CD4-positive, alpha-beta T cell treated with Interleukin-12 subunit alpha and Interleukin-12 subunit beta, for 1 hour (primary cell): Measurements from ENCODE around the gene TBC1D2B.
A peak's percentile ranks its signal among the peaks of the same experiment; 100 is the strongest.

Experiments used
- DNase-seq: peaks from one replicate; pipeline ENCODE4 v3.0.0-alpha.2; 2020

The TBC1D2B gene

GRCh38 chr15:78077053-78077870 is at the start of gene TBC1D2B:
TSS of gene TBC1D2B (minus strand) at chr15:78077711. CDS start at chr15:78077652, 59 bp downstream.
- DNase-seq, result peak; percentile 75

GRCh38 chr15:78125267-78125666 is 47.8 kb upstream of the TBC1D2B start:
- no peak for DNase-seq

GRCh38 chr15:78120523-78120922 is 43.0 kb upstream of the TBC1D2B start:
- no peak for DNase-seq

GRCh38 chr15:78112551-78112950 is 35.0 kb upstream of the TBC1D2B start:
- DNase-seq, result no peak

GRCh38 chr15:78111788-78112187 is 34.3 kb upstream of the TBC1D2B start:
- DNase-seq, result no peak

- no peak for DNase-seq
Observed at GRCh38 chr15:78110916-78111475, 33.5 kb upstream of the TBC1D2B start.

- DNase-seq, result no peak
Observed at GRCh38 chr15:78110096-78110495, 32.6 kb upstream of the TBC1D2B start.

GRCh38 chr15:78109156-78109555 is 31.6 kb upstream of the TBC1D2B start:
- no peak for DNase-seq

- peak; percentile 87 for DNase-seq
Observed at GRCh38 chr15:78108300-78109084, 31.0 kb upstream of the TBC1D2B start.

GRCh38 chr15:78107471-78107870 is 30.0 kb upstream of the TBC1D2B start:
- DNase-seq, result no peak

- no peak for DNase-seq
Observed at GRCh38 chr15:78105476-78106241, 28.1 kb upstream of the TBC1D2B start.

- no peak for DNase-seq
Observed at GRCh38 chr15:78104566-78105475, 27.3 kb upstream of the TBC1D2B start.

GRCh38 chr15:78104119-78104479 is 26.6 kb upstream of the TBC1D2B start:
- no peak for DNase-seq

- DNase-seq, result peak; percentile 64
Observed at GRCh38 chr15:78103406-78104118, 26.1 kb upstream of the TBC1D2B start.

GRCh38 chr15:78102741-78103140 is 25.2 kb upstream of the TBC1D2B start:
- no peak for DNase-seq

GRCh38 chr15:78102211-78102610 is 24.7 kb upstream of the TBC1D2B start:
- DNase-seq, result no peak

- no peak for DNase-seq
Observed at GRCh38 chr15:78101423-78102105, 24.1 kb upstream of the TBC1D2B start.

GRCh38 chr15:78100886-78101285 is 23.4 kb upstream of the TBC1D2B start:
- no peak for DNase-seq

GRCh38 chr15:78098131-78098755 is 20.7 kb upstream of the TBC1D2B start:
- no peak for DNase-seq

GRCh38 chr15:78097667-78098066 is 20.2 kb upstream of the TBC1D2B start:
- DNase-seq, result no peak
